Body of pancreas (tissue), 4 donors: ENCODE results near the gene HACL1.
"Not testable (repeated sequence)": the region's sequence is repeated elsewhere in the genome, so short reads cannot be mapped to it uniquely, and the experiment has no call there.

Experiments used
- POLR2A ChIP-seq, 3 donors: fragments of 450-650 bp; IDR thresholded peaks; one replicate each; pipeline ENCODE4 v1.6.1; 2016; ENCODE audit warnings: antibody characterized with exemption in 3 of 3, mild to moderate bottlenecking in 2 of 3
- TF ChIP-seq, protein P1 (sequence below), 7 experiments: fragments of 450-650 bp in 4 of 7; fragments of 200-600 bp in 3 of 7; sonication (generic) in 3 of 7; IDR thresholded peaks; one replicate each; pipeline ENCODE4 v1.5.1; 2016 to 2019; ENCODE audit warnings: antibody characterized with exemption in 7 of 7

DNA sequence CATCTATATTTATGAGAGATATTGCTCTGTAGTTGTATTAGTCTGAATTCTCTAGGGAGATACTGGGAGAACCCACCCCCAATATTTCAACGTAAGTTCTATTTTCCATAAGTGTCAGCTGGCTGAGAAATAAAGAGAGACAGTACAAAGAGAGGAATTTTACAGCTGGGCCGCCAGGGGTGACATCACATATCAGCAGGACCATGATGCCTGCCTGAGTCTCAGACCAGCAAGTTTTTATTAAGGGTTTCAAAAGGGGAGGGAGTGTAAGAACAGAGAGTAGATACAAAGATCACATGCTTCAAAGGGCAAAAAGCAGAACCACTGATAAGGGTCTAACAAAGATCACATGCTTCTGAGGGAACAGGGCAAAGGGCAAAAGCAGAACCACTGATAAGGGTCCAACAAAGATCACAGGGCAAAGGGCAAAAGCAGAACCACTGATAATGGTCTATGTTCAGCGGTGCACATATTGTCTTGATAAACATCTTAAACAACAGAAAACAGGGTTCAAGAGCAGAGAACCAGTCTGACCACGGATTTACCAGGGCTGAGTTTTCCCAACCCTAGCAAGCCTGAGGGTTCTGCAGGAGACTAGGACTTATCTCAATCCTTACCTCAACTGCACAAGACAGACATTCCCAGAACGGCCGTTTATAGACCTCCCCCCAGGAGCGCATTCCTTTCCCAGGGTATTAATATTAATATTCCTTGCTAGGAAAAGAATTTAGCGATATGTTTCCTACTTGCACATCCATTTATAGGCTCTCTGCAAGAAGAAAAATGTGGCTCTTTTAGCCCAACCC, 18.5 kb upstream of the HACL1 start:
- TF ChIP-seq, protein P1, sequence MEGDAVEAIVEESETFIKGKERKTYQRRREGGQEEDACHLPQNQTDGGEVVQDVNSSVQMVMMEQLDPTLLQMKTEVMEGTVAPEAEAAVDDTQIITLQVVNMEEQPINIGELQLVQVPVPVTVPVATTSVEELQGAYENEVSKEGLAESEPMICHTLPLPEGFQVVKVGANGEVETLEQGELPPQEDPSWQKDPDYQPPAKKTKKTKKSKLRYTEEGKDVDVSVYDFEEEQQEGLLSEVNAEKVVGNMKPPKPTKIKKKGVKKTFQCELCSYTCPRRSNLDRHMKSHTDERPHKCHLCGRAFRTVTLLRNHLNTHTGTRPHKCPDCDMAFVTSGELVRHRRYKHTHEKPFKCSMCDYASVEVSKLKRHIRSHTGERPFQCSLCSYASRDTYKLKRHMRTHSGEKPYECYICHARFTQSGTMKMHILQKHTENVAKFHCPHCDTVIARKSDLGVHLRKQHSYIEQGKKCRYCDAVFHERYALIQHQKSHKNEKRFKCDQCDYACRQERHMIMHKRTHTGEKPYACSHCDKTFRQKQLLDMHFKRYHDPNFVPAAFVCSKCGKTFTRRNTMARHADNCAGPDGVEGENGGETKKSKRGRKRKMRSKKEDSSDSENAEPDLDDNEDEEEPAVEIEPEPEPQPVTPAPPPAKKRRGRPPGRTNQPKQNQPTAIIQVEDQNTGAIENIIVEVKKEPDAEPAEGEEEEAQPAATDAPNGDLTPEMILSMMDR (IDR thresholded peaks at IDR 0.05): not testable (repeated sequence)
- not testable (repeated sequence) for TF ChIP-seq POLR2A (IDR thresholded peaks at IDR 0.05)
